Activated CD4-positive, alpha-beta T cell treated with anti-CD3 and anti-CD28 coated beads for 48 hours (primary cell): ENCODE data around the gene PBXIP1.
A peak's percentile ranks its signal among the peaks of the same experiment; 100 is the strongest.
"Not testable (repeated sequence)": the region's sequence is repeated elsewhere in the genome, so short reads cannot be mapped to it uniquely, and the experiment has no call there.

Experiments
- DNase-seq: peaks from one replicate; pipeline ENCODE4 v3.0.0-alpha.2; 2020

PBXIP1 gene, protein sequence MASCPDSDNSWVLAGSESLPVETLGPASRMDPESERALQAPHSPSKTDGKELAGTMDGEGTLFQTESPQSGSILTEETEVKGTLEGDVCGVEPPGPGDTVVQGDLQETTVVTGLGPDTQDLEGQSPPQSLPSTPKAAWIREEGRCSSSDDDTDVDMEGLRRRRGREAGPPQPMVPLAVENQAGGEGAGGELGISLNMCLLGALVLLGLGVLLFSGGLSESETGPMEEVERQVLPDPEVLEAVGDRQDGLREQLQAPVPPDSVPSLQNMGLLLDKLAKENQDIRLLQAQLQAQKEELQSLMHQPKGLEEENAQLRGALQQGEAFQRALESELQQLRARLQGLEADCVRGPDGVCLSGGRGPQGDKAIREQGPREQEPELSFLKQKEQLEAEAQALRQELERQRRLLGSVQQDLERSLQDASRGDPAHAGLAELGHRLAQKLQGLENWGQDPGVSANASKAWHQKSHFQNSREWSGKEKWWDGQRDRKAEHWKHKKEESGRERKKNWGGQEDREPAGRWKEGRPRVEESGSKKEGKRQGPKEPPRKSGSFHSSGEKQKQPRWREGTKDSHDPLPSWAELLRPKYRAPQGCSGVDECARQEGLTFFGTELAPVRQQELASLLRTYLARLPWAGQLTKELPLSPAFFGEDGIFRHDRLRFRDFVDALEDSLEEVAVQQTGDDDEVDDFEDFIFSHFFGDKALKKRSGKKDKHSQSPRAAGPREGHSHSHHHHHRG

DNA sequence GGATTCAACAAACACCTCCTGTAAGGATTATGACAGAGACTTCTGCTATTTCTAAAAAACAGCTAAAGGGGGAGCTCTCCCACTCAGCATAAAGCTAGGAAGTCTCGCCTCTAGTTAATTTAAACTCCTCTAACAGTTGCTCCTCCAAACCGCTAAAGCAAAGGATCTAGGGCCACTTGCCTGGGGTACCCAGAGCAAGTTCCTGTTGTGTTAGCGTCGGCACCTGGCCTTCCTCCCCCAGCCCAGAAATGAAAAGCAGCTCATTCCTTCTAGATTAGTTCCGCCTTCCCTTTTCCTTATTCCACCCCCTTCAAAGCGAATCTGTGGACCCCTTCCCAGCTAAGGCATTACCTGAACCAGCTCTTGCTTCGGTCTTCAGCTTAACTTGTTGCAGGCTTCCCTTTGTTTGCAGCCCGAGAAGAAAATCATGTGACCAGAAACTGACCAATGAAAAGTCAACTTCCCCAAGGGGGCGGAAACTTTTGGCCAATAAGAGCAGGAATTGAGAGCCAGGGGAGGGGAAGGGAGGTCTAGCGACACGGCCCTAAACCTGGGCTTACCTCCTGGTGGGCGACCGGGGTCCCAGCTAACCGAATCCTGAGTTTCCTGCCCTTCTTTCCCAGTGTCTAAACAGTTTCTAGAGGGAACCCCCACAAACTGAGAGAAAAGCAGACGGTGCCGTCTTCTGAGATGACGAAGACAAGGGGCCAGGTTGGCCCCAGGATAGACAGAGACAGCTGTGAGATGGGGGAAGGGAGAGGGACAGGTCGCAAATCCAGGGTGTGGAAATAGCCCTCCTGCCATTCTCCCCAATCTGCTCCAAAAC, at the start of gene PBXIP1:
Gene PBXIP1, minus strand, starts transcription at position 382 of the 826 bp plus-strand sequence. CDS start 2,378 bp downstream, outside the sequence.
- peak; percentile 83 for DNase-seq

DNA sequence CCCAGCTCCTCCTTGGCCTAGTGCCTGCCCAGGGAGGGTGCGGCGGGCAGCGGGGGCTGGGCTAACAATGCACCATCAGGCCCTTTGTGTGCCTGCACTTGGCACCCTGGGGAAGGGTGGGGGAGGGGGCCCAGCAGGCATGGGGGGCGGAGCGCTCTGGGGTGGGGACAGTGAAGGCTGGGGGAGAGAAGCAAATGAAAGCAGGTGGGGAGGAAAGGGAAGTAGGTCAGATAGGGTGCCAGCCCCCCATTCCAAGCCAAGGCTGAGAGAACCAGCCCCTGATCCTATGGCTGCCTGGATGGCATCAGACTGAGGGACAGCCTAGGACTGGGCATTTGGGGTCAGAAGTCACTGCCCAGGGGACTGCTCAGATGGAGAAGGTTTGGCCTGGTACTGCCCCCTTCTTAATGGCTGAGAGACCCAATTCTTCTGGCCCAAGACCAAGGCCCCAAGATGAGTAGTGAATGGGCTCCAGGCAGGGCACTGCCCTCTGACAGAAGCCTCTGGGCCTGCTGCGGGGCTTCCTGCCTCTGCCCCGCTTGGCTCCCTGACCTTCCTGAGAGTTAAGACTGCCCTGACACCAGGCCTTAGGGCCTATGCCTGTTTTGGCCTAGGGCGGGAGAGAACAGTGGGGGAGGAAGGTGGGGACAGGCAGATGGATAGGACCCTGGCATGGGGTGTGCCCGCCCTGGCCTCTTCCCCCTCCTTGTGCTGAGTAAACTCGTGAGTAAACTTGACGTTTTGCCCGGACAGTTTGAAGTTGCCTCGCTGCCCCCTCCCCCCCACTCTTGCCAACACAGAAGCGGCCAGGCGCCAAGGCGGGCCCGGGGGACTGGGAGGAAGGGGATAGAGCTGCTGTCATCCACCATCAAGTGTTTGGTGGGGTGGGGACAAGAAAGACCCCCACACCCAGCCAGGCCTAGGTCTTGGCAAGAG, 49.4 kb upstream of the PBXIP1 start:
- no peak for DNase-seq

DNA sequence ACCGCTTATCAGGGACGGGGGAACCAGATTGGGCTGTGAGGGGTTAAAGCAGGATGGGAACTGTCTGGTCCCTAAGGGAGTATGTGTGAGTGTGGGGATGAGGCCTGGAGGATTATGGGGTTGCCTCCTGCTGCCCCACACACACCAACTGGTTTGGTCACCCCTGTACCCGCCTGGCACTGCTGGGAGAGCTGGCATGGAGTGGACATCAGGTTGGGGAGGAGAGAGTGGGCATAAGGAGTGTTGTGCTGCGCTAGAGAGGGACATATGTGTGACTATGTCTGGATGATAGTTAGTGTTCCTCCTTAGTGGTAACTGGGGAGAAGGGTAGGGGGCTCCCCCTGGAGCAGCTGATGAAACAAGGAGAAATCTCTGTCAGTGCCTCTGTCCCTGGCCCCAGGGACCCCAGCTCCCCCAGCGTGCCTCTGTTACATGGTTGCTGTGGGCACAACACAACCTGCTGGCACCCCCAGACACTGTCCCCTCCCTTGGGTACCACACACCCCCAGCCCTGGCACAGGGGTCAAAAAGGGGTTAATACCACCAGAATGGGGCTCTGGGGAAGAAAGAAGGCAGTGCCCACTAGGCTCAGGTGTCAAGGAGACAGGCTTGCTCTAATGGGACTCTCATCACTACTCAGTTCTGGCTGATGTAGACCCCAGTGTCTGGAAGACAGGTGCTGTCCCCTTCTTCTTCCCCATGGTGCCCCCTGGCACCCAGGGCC, 48.6 kb upstream of the PBXIP1 start:
- DNase-seq = no peak

DNA sequence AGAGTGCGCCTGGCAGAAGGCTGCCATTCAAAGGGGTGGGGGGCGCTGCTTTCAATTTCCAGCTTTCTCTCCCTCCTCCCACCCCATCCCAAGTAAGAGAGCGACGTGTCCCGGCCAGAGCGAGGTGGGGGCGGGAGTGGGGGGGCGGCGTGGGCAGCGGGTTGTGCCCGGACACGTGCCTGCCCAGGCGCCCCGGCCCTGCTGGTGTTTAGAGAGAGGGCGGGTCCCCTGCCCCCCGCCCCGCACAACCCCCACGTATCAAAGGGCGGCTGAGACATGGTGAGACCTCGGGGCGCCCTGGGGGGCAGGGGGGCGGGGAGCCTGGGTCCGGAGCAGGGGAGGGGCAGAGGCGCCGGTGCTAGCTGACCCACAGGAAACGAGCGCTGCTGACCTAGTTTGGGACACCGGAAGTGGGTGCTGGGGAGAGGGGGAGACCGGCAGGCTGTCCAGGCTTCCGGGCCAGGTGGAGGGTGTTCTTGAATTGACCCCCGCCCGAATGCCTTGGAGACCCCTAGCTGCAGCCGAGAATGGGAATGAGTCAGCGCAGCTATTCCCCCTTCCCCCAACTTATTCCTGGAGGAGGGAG, 48.0 kb upstream of the PBXIP1 start:
- no peak for DNase-seq

DNA sequence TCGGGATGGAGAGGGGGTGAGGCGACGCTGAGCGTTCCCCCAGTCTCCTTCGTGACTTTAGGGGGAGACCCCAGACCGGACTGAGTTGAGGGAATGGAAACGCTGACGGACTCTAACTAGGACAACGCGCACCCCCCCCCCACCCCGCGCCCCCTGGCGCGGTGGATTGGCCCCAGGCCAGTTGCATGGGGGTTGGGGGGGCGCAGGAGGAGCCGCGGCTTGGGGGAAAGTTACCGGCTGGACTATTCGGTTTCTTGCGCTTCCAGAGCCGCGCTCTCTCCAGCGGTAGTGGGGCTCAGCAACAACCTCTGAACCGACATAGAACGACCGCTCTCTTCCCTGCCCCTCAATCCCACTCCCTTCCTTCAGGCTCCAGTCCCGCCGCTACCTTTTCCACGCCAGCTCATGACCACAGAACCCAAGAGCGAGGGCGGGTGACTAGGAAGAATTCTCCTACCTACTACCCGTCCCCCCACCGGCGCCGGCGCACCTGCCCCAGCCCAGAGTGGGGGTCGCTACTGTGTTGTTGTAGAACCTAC, 47.4 kb upstream of the PBXIP1 start:
- no peak for DNase-seq

DNA sequence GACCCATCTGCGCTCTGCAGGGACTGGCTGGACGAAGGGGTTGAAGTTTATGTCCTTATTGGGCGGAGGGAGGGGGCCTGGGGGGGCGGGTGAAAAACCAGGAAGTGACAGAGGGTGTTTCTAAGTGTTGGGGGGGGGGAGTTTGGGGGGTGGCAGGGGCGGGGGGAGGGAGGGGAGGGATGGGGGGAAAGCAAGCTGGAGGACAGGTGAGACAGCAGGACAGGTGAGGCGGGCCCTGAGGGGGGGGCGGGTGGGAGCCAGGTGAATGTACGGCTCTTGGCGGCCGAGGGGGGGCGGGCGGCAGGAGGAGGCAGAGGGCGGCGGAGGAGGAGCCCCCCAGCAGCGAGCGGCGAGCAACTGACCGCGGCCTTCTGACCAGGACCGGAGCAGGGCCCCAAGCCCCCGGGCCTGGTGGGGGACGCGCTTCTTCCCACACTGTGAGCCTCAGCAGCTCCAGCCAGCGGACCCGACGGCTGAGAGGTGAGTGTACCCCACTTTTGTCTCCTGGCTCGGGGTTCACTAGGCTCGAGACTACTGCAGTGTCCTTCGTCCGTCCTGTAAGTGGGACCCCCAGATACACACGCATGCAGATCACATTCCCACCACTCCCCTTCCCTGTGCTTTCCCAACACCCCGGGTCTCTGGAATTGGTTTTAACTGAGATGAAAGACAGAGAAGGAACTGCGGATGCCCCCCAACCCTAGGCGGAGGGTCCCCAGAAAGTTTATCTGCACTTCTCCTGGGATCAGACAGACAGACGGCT, 46.7 kb upstream of the PBXIP1 start, which contains the start of gene ZBTB7B:
Gene ZBTB7B, plus strand, starts transcription at position 339 of the 763 bp plus-strand sequence. CDS start 11,859 bp downstream, outside the sequence.
- DNase-seq = peak; percentile 20

DNA sequence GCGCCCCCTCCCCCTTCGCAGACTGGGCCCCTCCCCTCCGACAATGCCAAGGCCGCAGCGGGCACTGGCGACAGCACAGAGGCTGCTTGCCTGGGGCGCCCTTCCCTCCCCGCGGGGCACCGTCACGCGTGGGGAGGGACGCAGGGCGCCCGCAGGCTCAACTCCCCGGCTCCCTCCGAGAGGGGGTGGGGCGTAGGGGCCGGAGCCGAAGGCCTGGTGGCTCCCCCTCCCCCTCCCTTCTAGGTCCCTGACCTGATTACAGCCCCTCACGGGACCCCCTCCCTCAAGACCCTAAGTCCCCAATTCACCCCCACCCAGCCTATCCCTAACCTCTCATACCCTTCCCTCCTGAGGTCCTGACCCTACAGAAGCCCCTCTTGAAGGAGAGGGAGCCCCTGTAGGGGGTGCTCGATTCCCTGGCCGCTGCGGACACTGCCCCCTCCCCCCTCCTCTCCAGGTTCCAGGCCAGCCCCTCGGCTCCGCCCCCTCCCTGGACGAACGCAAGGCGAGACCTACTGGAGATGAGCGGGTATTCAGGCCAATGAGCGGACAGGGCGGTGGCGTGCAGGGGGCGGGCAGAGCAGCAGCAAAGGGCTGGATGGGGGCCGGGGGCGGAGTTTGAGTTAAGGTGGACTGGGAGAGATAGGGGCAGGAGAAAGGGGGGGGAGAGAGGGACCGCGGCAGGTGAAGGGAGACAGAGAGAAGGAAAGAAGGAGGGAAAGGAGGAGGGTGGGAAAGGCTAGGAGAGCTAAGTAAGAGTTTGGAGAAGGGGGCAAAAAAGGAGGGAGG, 46.0 kb upstream of the PBXIP1 start:
- peak; percentile 99 for DNase-seq

DNA sequence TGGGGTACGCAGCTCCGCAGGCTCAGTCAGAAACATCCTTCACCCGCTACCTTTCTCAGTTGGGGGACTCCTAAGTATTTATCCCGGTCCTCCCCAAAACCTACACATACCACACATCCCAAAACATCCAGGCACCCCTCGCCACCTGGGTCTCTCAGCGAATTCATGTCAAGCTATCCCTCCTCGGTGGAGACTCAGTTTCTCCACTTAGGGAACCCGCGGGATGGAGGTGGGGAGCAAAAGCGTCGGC, 45.5 kb upstream of the PBXIP1 start:
- DNase-seq = no peak

DNA sequence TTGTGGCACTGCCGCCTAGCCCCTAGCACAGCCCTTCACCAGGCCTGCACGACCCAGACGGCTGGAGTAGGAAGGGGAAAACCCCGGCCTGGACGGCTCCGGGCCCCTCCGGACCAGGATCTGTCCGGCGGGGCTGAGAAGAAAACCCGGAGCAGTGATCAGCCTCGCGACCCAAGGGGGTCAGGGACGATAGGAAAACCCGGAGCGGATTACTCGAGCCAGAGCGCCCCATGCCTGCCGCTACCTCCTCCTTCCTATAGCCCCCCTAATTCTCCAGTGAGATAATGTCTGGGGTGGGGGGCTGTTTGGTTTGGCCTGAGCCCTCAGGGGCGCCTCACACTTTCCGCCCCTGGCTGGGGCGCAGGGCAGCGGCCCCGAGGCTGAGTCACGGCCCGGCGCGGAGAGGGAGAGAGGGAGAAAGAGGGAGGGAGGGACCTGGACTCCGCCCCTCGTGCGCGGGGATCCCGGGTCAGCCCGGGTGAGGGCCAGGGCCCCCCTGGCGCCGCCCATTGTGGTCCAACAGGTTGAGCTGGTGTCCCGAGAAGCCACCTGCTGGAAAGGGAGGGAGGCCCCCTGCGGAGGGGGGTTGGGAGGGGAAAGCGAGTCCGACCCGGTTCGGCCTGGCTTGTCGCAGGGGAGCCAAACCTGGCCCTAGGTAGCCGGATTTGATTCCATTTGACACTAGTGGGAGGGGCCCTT, 45.0 kb upstream of the PBXIP1 start:
- peak; percentile 93 for DNase-seq

DNA sequence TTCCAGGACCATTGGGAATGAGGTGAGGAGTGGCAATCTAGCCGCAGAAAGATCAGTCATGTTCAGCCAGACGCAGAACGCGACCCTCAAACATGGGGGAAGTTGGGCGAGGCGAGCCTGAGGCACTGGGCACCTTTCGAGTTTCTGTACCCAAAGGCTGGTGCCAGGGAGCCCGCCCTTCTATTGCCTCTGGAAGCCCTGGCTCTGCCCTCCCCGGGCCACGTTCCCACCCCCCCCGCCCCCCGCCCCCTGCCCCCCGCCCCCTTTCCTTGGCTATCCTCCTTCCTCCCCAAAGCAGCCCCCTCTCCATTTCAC, 44.5 kb upstream of the PBXIP1 start:
- DNase-seq = peak; percentile 62

DNA sequence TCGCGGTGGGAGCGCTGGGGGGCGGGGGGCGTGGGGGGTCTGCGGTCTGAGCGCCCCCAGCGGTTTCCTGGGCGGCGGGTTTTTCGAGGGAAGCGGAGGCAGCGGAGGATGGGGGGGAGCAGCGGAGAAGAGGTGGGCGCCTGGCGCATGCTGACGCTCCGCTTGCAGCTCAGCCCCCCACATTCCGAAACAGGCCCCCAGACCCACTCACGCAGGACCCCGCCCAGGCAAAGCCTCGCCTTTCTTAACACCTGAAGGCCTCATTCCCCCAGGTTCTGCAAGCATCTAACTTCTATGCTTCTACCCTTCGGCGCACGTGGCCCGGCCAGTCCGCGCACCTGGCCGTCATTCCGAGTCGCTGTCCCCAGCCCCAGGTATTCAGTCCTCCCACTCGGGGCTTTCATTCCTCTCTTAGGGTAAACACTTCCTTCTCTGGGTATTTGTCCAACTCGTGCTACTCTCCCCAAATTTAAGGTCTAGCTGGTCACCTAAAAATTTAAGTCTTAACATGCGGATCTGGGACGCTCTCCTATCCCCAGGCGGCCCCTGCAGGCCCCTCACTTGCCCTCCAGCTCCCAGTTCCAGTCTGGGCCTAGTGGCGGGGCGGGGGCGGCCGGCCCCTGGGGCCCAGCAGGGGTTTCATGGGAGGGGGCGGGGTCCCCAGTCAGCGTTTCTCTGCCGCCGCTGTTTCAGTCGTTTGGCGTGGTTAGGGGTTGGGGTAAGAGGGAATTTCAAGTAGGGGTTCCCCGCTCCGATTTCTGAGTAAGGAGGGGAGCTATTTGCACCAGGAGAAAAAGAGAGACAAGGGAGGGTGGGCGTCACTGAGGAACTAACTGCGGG, 43.9 kb upstream of the PBXIP1 start:
- DNase-seq = peak; percentile 80

DNA sequence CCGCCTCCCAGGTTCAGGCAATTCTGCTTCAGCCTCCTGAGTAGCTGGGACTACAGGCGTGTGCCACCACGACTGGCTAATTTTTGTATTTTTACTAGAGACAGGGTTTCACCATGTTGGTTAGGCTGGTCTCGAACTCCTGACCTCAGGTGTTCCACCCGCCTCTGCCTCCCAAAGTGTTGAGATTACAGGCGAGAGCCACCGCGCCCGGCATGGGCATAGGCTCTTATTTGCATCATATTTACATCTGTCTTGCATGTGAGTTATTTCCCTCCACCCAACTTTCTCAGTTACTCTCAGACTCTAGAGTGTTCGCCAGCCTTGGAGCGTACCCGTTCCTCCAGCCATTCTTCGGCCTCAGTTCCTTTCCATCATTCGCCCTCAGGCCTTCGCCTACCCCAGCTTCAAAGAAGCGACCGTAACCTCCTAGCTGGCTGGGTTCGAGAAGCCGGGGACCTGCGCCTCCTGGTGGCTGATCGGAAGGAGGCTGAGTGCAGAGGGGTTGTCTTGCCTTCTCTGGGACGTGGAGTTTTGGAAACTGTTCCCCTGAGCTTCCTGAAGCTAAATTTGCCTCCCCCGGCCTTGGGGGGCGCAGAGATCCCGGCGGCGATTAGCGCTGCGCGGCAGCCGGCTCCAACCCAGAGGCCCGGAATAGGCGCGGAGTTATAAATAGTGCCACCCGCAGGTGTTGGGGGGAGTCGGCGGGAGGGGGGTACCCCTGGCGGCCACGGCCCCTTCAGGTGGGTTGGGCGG, 43.1 kb upstream of the PBXIP1 start:
- peak; percentile 89 for DNase-seq

DNA sequence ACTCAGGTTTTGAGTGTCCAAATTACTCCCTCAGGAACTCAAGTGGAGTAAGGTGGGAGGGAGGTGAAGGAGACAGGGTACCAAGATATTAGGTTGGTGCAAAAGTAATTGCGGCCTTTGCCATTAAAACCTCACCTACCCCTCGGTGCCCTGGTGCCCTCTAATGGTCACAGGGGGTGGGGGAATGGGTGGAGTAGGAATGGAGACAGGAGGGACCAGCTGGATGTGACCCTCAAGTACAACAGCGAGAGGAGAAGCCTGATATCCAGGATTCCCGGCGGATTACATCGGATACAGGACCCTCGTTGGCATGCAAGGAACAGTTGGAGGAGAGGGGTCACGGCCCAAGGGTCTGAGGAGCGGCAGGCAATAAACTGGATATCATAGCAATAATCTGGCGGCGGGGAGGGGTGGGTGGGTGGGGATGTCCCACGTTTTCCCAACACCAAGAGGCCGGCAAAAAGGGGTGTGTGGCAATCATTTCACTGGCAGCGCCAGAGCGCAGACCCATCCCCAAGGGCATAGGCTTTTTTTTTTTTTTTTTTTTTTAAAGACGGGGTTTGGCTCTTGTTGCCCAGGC, 42.4 kb upstream of the PBXIP1 start:
- DNase-seq = no peak

DNA sequence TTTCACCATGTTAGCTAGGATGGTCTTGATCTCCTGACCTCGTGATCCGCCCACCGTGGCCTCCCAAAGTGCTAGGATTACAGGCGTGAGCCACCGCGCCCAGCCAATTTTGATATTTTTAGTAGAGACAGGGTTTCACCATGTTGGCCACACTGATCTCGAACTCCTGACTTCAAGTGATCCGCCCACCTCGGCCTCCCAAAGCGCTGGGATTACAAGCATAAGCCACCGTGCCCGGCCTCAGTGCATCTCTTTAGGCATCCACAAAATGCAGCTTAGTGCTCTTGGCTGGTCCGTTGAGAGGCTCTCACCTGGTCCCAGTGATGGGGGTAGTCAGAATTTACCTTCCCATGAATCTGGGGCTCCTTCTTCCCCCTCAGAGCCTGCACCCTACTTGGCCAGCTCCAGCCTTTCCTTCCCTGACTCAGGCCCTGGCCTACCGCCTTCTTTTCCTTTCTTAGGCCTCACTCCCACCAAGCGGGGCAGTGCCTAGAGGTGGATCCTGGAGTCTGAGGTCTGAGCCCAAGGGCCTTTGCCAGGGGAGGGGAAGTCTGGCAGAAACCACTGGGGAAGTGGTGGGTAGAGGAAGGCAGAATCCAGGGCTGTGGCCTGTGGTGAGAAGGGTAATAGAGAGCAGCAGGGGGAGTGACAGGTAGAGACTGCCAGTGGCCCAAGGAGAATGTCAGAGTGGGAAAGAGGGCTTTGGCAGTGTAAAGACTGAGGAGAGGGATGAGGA, 41.2 kb upstream of the PBXIP1 start:
- DNase-seq = no peak

DNA sequence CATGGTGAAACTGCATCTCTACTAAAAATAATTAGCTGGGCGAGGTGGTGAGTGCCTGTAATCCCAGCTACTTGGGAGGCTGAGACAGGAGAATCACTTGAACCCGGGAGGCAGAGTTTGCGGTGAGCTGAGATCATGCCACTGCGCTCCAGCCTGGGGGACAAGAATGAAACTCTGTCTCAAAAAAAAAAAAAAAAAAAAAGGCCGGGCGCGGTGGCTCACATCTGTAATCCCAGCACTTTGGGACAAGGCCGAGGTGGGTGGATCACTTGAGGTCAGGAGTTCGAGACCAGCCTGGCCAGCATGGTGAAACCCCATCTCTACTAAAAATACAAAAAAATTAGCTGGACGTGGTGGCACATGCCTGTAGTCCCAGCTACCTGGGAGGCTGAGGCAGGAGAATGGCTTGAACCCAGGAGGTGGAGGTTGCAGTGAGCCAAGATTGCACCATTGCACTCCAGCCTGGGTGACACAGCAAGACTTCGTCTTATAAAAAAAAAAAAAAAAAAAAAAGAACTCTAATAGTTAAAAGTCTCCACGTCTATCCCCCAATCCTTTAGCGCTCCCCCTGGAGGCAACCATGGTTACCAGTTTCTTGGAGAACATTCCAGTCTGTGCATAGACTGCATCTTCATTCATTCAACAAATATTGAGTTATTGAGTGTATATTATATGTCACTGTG, 39.5 kb upstream of the PBXIP1 start:
- DNase-seq = not testable (repeated sequence)
